CD4-positive, alpha-beta T cell treated with Interleukin-17A for 4 hours (primary cell): ENCODE measurements around the gene GALNT15.
A peak's percentile ranks its signal among the peaks of the same experiment; 100 is the strongest.

Experiments used
- DNase-seq: peaks from one replicate; pipeline ENCODE4 v3.0.0-alpha.2; 2020; ENCODE audit warnings: mixed read lengths

Gene GALNT15

GRCh38 chr3:16171009-16171408 lies 3.5 kb upstream of the GALNT15 start:
- DNase-seq = no peak

DNA sequence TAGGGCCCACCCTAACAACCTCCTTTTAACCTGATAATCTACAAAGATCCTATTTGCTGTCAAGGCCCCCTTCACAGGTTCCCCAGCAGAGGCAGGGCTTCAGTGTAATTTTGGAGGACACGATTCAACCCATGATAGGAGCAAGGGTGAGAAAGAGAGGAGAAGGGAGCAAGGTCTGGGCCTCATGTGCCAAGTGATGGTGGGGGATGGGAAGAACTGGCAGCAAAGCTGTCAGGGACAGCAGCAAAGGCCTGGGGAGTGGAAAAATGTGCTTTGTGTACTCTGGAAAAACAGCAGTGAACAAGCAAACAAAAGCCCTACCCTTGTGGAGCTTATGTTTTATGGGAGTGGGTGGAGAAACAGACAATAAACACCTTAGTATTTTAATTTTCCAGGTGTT lies 2.7 kb upstream of the GALNT15 start:
- DNase-seq = no peak

GRCh38 chr3:16173283-16174025 lies 1.0 kb upstream of the GALNT15 start:
- no peak for DNase-seq

DNA sequence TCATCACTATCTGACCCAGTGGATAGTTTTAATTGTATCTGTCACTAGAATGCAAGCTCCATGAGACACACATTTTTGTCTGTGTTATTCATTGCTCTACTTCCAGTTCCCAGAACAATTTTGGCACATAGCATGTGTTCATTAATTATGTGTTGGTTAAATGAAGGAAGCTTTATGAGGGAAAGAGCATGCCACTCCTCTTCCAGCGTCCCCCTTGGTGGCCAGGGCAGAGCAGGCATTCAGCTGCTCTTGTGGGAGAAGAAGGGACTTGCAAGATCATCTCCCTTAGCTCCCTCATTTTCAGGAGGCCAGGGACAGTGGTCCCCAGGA lies 489 bp upstream of the GALNT15 start:
- DNase-seq = no peak

DNA sequence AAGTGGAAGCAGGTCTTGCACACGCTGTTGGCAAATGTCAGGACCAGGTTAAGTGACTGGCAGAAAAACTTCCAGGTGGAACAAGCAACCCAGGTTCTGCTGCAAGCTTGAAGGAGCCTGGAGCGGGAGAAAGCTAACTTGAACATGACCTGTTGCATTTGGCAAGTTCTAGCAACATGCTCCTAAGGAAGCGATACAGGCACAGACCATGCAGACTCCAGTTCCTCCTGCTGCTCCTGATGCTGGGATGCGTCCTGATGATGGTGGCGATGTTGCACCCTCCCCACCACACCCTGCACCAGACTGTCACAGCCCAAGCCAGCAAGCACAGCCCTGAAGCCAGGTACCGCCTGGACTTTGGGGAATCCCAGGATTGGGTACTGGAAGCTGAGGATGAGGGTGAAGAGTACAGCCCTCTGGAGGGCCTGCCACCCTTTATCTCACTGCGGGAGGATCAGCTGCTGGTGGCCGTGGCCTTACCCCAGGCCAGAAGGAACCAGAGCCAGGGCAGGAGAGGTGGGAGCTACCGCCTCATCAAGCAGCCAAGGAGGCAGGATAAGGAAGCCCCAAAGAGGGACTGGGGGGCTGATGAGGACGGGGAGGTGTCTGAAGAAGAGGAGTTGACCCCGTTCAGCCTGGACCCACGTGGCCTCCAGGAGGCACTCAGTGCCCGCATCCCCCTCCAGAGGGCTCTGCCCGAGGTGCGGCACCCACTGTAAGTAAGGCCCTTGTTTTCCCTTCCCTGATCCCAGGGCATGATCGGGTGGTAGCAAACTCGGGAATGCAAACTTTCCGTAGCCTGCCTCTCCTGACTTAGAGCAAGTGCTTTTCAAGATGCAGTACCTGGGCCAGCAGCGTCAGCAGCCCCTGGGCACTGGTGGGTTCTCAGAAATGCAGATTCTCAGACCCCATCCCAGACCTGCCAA lies 759 bp downstream of the GALNT15 start:
- no peak for DNase-seq

GRCh38 chr3:16176391-16177030 lies 2.0 kb downstream of the GALNT15 start:
- no peak for DNase-seq

DNA sequence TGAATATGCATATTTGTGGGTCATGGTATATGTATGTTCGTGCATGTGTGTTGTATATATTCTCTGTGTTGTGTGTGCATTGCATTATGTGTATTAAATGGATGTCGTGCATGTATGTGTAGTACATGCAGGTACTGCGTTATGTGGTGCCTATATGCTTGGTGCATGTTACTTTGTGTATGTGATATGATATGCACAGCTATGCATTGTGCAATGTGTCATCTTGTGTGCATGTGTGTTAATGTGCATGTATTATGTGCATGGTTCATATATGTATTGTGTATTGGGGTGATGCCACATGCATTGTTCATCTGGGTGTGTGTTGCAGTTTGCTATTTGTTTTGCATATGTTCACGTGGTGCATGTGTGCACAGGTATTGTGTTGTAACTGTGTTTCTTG lies 2.9 kb downstream of the GALNT15 start:
- DNase-seq = no peak

- peak; percentile 63 for DNase-seq
Measured at GRCh38 chr3:16177962-16178627, 3.6 kb downstream of the GALNT15 start.

- DNase-seq = no peak
Measured at GRCh38 chr3:16178628-16178988, 4.1 kb downstream of the GALNT15 start.

DNA sequence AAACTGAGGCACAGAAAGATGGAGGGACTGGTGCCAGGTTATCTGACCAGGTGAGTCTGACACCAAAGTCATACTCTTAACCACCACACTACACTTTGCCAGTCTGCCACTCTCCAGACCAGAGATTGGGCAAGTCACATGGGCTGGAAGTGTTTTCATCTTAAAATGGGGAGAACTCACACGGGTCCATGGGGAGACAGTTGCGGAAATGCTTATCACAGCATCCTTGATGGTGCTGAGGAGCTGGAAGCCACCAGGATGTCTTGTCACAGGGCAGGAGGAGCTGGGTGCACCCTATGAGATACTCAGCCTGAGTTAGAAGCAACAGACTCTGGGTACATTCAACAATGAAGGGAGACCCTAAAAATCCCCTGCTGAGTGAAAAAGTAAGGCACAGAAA lies 4.8 kb downstream of the GALNT15 start:
- no peak for DNase-seq

GRCh38 chr3:16179771-16180736 lies 5.6 kb downstream of the GALNT15 start:
- DNase-seq = no peak

DNA sequence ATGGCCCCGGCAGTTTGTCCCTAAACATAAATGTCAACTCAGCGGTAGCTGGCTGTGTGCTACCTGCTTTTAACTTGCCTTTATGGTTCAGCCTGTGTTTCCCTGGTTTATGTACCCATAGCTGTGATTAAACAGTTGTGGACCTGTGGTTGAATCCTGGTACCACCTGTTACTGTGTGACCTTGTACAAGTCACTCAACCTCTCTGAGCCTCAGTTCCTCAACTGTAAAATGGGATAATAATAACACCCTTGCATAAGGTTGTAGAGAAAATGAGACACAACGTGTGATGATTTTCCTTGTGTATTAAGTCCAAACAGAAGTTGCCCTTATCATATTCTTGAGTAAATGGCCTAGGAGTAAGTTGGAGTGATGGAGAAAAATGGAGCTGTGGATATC lies 6.3 kb downstream of the GALNT15 start:
- DNase-seq = no peak

DNA sequence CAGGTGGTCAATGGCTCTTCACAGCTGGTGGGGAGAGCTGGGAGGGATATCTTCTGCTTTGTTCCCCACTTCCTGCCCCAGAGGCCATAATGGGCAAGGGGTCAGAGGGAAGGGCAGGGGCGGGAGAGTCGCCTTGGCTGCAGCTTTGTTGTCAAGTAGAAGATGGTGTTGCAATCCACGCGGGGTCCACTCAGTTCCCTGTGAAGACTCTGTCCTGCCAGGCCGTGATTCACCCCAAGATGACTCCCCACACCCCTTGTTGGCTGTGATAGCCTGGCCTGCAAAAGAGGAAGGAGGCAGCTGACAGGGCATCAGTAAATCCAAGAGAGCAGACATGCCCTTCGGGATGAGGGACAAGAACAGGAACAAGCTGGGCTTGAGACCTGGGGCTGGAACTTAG lies 6.9 kb downstream of the GALNT15 start:
- no peak for DNase-seq

- DNase-seq = no peak
Measured at GRCh38 chr3:16182183-16182582, 7.7 kb downstream of the GALNT15 start.

GRCh38 chr3:16182612-16183011 lies 8.1 kb downstream of the GALNT15 start:
- DNase-seq = no peak

GRCh38 chr3:16183082-16183481 lies 8.6 kb downstream of the GALNT15 start:
- DNase-seq = no peak

GRCh38 chr3:16183601-16184270 lies 9.3 kb downstream of the GALNT15 start:
- no peak for DNase-seq

DNA sequence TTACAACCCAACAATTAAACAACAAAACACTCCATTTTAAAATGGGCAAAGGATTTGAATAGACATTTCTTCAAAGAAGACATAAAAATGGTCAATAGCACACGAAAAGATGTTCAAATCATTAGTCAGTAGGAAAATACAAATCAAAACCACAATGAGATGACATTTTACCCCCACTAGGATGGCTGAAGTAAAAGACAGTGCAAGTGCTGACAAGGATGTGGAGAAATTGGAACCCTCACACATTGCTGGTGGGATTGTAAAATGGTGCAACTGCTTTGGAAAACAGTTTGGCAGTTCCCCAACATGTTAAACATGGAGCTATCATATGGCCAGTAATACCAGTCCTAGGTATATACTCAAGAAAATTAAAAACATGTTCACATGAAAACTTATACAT lies 11.6 kb downstream of the GALNT15 start:
- DNase-seq = no peak

- DNase-seq = no peak
Measured at GRCh38 chr3:16186565-16186964, 12.1 kb downstream of the GALNT15 start.

DNA sequence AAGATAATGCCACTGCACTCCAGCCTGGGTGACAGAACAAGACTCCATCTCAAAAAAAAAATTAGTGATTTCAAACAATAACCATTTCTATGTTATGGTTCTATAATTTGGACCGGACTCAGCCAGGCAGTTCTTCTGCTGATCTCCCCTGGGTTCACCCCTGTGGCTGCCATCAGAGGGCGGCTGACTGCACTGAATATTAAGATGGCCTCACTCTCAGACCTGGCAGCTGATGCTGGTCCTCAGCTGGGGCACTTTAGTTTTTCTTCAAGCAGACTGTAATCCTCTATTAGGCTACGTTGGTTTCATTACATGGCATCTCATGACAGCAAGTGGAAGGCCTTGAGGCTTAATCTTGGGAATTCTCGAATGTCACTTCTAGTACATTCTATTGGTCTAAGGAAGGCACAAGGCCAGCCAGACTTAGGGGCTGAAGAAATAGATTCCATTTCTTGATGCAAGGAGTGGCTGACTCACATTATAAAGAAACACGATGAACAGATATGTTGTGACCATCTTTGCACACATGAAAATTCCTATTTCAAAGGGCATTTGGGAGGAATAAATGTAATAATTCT lies 12.8 kb downstream of the GALNT15 start:
- no peak for DNase-seq

- DNase-seq = no peak
Measured at GRCh38 chr3:16188071-16188470, 13.6 kb downstream of the GALNT15 start.
